VCaP (cell line): ENCODE results near the gene KCTD1.

ENCODE experiments used
- H3K27ac ChIP-seq: fragments of 450-650 bp; 2 replicates; pipeline ENCODE4 v1.5.1; 2017
- TF ChIP-seq, protein P1 (sequence below): fragments of 450-650 bp; conservative IDR thresholded peaks from 2 replicates; pipeline ENCODE4 v1.5.1; 2017; ENCODE audit warnings: mild to moderate bottlenecking, moderate library complexity

KCTD1 gene

DNA sequence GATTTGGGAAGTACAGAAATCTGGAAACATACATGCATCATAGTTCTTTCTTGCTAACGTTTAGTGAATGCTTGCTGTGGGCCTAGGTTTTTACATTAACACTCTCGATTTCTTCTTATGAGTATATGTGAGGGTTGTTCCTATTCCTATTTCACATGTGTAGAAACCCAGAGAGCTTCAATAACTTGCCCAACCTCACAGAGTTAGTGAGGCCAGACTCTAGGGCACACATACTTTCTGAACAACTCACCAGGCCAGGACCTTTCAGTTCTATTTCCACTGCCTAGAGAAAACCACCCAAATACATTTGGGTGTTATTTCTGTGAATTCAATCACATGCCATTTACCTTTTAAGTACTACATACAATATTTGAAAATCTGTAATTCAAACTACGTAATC, 8.2 kb upstream of the KCTD1 start:
- TF ChIP-seq, protein P1, sequence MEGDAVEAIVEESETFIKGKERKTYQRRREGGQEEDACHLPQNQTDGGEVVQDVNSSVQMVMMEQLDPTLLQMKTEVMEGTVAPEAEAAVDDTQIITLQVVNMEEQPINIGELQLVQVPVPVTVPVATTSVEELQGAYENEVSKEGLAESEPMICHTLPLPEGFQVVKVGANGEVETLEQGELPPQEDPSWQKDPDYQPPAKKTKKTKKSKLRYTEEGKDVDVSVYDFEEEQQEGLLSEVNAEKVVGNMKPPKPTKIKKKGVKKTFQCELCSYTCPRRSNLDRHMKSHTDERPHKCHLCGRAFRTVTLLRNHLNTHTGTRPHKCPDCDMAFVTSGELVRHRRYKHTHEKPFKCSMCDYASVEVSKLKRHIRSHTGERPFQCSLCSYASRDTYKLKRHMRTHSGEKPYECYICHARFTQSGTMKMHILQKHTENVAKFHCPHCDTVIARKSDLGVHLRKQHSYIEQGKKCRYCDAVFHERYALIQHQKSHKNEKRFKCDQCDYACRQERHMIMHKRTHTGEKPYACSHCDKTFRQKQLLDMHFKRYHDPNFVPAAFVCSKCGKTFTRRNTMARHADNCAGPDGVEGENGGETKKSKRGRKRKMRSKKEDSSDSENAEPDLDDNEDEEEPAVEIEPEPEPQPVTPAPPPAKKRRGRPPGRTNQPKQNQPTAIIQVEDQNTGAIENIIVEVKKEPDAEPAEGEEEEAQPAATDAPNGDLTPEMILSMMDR: no peak
- no peak overlapping the region for H3K27ac ChIP-seq

DNA sequence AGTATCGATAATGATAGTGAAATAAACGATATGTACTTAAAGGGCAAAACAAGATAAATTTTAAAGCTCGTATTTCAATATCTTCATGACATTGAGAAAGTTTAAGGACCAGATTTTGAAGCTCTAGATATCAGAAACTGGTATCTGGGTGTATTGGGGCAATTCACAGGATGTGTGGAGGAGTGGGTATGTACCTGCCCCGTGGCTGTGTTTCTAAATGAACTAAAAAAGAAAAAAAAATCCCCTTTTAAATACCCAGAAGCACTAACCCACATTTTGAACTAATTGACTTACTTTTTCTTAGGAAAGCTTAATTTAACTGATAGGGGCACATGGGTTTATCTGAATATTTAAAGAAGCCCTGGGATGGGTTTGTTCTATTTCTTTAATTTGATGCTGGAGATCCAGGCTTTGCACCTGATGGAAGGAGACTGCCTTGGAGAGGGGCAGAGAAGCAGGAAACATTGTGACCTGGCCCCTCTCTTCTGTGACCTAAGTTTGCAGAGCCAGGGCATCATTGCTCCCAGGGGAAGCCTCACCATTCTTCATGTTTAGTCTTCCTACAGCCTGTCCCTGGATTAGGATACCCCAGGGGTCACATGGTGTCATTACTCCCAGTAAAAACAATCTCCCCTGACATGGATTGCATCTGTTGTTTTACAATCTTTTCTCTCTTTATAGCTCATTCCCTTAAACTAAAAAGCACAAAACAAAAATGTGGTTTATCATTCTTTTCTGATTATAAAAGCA, 7.6 kb upstream of the KCTD1 start:
- TF ChIP-seq, protein P1: no peak
- H3K27ac ChIP-seq: no peak overlapping the region

DNA sequence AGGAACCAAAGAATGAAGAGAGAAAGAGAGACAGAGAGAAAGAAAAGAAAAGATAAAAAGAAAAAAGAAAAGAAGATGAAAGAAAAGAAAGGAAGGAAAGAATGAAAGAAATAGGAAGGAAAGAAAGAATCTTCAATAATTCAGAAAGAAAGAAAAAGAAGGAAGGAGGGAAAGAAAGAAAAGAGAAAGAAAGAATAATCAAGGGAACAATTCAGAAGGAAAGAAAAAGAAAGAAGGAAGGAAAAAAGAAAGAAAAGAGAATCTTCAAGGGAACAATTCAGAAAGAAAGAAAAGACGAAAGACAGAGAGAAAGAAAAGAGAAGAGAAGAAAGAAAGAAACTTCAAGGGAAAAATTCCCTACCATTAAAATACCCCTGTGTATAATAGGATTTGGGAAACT, 5.6 kb upstream of the KCTD1 start:
- no peak overlapping the region for H3K27ac ChIP-seq
- TF ChIP-seq, protein P1: no peak

DNA sequence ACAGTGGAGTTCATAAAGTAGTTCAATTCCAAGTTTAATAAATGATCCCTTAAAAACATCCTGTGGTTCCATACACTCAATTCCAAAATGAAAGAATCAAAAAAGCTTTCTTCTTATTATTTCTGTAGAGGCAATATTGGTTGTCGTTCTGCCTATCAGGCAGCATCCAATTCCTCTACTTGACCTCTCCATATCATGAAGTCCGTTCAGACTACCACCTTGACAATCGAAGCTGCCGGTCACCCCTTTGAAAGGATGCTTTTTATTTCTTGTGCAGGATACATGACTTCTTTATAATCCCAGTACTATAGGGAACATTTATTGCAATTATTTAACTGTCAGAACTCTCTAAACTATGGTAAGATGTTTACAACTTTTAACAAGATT, 3.3 kb upstream of the KCTD1 start:
- no peak overlapping the region for H3K27ac ChIP-seq
- TF ChIP-seq, protein P1: no peak

DNA sequence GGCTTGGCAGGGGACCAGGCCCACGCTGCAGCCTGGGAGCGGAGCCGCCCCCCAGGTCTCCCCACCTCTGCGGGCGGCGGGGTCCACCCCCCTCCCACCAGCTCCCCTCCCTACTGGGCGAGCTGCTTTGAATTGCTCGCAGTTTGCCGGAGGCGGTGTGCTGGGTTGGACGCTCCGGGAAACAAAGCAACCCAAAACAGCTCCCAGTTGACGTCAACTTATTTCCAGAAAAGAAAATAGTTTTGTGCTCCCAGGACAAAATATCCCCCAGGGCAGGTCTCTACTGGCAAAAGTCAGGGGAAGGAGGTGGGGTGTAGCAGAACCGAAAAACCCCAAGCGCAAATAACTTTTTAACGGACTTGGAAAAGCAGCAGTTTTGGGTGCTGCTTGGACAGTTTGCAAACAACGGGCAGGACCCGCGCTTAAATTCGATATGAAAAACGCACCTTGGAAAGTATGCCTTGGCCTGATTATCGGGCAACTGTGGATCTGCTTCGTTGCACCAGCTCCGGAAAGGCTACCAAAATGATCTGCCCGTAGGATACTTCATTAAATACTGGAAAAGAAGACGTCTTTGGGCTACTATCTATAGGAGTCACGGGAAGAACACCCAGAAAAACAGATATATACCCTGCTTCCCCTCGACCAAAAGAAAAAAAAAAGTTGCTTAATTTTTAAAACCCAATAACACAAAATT, 2.8 kb upstream of the KCTD1 start:
- TF ChIP-seq, protein P1: no peak
- no peak overlapping the region for H3K27ac ChIP-seq

DNA sequence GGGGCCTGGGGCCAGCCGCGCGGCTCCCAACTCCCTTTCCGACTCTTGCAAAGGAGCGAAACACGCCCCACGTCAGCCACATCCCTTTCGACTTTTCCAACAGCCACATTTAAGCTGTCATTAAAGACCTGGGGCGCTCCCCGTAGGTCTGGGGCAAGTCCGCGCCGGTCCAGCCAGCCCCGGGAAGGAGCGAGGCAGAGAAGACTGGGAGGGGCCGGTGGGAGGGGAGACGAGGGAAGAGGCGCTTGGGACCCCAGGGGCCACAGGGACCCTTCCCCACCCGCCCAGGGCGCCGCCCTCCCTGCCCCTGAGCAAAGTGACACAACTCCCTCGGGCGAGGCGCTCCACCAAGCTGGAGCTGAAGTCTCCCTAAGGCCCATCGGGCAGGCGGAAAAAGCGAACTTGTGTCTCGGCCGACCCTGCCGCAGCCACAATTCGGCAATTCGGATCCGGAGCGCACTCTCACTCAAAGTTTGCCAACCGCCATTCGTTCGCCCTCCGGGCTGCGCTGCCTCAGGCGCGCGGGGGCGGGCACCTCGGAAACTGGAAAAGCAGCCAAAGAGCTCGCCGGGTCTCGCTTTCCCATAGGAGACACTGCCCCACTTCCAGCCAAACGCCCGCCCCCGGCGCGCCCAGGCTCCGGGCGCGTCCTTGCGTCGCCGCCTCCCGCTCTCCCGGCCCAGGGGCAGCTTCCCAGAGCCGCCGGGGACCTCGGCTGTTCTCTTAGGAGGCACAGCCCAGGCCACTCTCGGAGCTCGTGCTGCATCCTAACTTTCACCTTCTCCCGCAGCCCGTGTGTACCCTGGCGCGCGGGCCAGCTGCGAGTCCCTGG, 1.1 kb upstream of the KCTD1 start:
- TF ChIP-seq, protein P1: no peak
- peak overlapping the region; percentile 77 for H3K27ac ChIP-seq
